K562 (cell line): ENCODE results near the gene PIGX. TPM values are rescaled to one million over a fixed set of nuclear protein-coding genes. Genes with fewer than 3 reads are reported as not detected.

Experiments
- ATAC-seq: fragments of 200-7000 bp; cut with Tn5 transposase; 3 replicates; pipeline ENCODE4 v1.9.1; 2020; ENCODE audit warnings: moderate library complexity
- BruUV-seq: library from RNA; stranded (reverse); fragments of 400-500 nt; replicated peaks from 2 replicates; lab custom pipeline; 2021; lab: Mats Ljungman, UMichigan
- CTCF ChIA-PET: fragments of 300-600 bp; formaldehyde crosslinking; extraction: SDS; loops from one replicate; lab custom pipeline; 2021; ENCODE audit warnings: low intra/inter-chr PET ratio; lab: Yijun Ruan, JAX
- POLR2A ChIA-PET: fragments of 300-600, 350-650 bp; sonication (Branson Sonifier 250); formaldehyde crosslinking; extraction: SDS; loops from one replicate; lab custom pipeline; 2021; ENCODE audit warnings: antibody characterized with exemption, inconsistent platforms; lab: Yijun Ruan, JAX
- DNase-seq, 4 experiments: peaks; one replicate each; pipeline versions ENCODE4 v3.0.0 to v3.0.0-alpha.2; 2011 to 2018; ENCODE audit warnings: low spot score in 3 of 4, mixed read lengths in 3 of 4; ENCODE audit errors: extremely low read depth in 1 of 4
- FAIRE-seq: peaks from 2 replicates; lab custom pipeline; 2011; peaks lifted over from hg19 to GRCh38; lab: Jason Lieb, UNC
- H2AFZ ChIP-seq: 2 replicates; pipeline ENCODE4 v1.6.0; 2011; ENCODE audit warnings: low read depth, low read length, control low read depth, inconsistent platforms
- H3K27ac ChIP-seq: fragments of 200-600 bp; 3 replicates; pipeline ENCODE4 v1.8.0; 2011; ENCODE audit warnings: low read depth, mild to moderate bottlenecking, control low read depth, inconsistent platforms, low read length, moderate library complexity, mixed read lengths; ENCODE audit errors: extremely low read depth
- H3K27me3 ChIP-seq, 2 experiments: fragments of 300-600 bp in 1 of 2; 2 replicates in 1 of 2; 3 replicates in 1 of 2; pipeline versions ENCODE4 v1.6.0 to v1.8.0; 2011; ENCODE audit warnings: inconsistent platforms in 2 of 2, low read length in 2 of 2, mild to moderate bottlenecking in 1 of 2, mixed read lengths in 1 of 2, moderate library complexity in 1 of 2; ENCODE audit not compliant: control insufficient read depth in 2 of 2, insufficient read depth in 2 of 2
- H3K36me3 ChIP-seq: fragments of 300-600 bp; 3 replicates; pipeline ENCODE4 v1.8.0; 2011; ENCODE audit warnings: mild to moderate bottlenecking, low read length, inconsistent platforms; ENCODE audit not compliant: control insufficient read depth, insufficient read depth
- H3K4me1 ChIP-seq, 2 experiments: fragments of 200-600 bp in 1 of 2; replicated peaks in 1 of 2; 2 replicates in 1 of 2; 3 replicates in 1 of 2; pipeline versions ENCODE4 v1.5.1 to v1.8.0; 2011; ENCODE audit warnings: inconsistent platforms in 2 of 2, low read length in 2 of 2, mild to moderate bottlenecking in 1 of 2, mixed read lengths in 1 of 2, moderate library complexity in 1 of 2; ENCODE audit not compliant: control insufficient read depth in 2 of 2, insufficient read depth in 2 of 2
- H3K4me2 ChIP-seq: 2 replicates; pipeline ENCODE4 v1.6.1; 2011; ENCODE audit warnings: low read length, control low read depth, inconsistent platforms, mixed read lengths; ENCODE audit not compliant: insufficient read depth
- H3K4me3 ChIP-seq: fragments of 200-600 bp; sonication (generic), shearing (Covaris generic); 2 replicates; pipeline ENCODE4 v1.5.1; 2016; ENCODE audit warnings: control low read depth, inconsistent platforms
- H3K79me2 ChIP-seq: fragments of 200-600 bp; 3 replicates; pipeline ENCODE4 v1.8.0; 2011; ENCODE audit warnings: low read length, inconsistent platforms; ENCODE audit not compliant: control insufficient read depth, insufficient read depth
- H3K9ac ChIP-seq, 2 experiments: 2 replicates each; pipeline versions ENCODE4 v1.6.0 to v1.6.1; 2011; ENCODE audit warnings: low read depth in 2 of 2, low read length in 2 of 2, control low read depth in 1 of 2, inconsistent platforms in 1 of 2, mild to moderate bottlenecking in 1 of 2, mixed read lengths in 1 of 2; ENCODE audit not compliant: insufficient read depth in 1 of 2
- H3K9me1 ChIP-seq: one replicate; pipeline ENCODE4 v1.6.0; 2011; ENCODE audit warnings: inconsistent platforms, mild to moderate bottlenecking, low read length, moderate library complexity; ENCODE audit not compliant: control insufficient read depth, insufficient read depth
- H3K9me3 ChIP-seq: replicated peaks from 2 replicates; pipeline ENCODE4 v1.5.1; 2011; ENCODE audit warnings: low read depth, low read length, inconsistent platforms; ENCODE audit not compliant: control insufficient read depth, insufficient read depth
- H4K20me1 ChIP-seq: replicated peaks from 2 replicates; pipeline ENCODE4 v1.6.1; 2011; ENCODE audit warnings: low read length, inconsistent platforms, mixed read lengths; ENCODE audit not compliant: control insufficient read depth, insufficient read depth
- ARID4B ChIP-seq: sonication (generic); formaldehyde crosslinking; IDR thresholded peaks from 2 replicates; pipeline ENCODE4 v1.8.0; 2022; ENCODE audit warnings: mild to moderate bottlenecking, missing genetic modification reagents
- KAT7 ChIP-seq: sonication (generic); formaldehyde crosslinking; IDR thresholded peaks from 2 replicates; pipeline ENCODE4 v1.8.0; 2022; ENCODE audit warnings: missing genetic modification reagents, mild to moderate bottlenecking, borderline replicate concordance
- KLF16 ChIP-seq: IDR thresholded peaks from 2 replicates; pipeline ENCODE4 v1.6.1; 2016; ENCODE audit warnings: antibody characterized with exemption
- NR4A1 ChIP-seq, 2 experiments: fragments of 250-450 bp in 1 of 2; fragments of 450-650 bp in 1 of 2; sonication (Bioruptor Pico) in 1 of 2; IDR thresholded peaks; 2 replicates each; pipeline versions ENCODE4 v1.4.0 to v1.6.1; 2016 to 2020; ENCODE audit warnings: mild to moderate bottlenecking in 2 of 2, missing compliant biosample characterization in 1 of 2, missing genetic modification characterization in 1 of 2, moderate library complexity in 1 of 2
- PML ChIP-seq: IDR thresholded peaks from 2 replicates; pipeline ENCODE4 v1.6.1; 2012; ENCODE audit warnings: low read length, inconsistent platforms
- PTTG1 ChIP-seq: fragments of 450-650 bp; IDR thresholded peaks from 2 replicates; pipeline ENCODE4 v1.6.1; 2016; ENCODE audit warnings: low read depth, mild to moderate bottlenecking, missing genetic modification characterization, missing compliant biosample characterization
- SMARCB1 ChIP-seq: IDR thresholded peaks from 2 replicates; pipeline ENCODE4 v1.6.1; 2011; ENCODE audit warnings: improper control_type of control experiment, low read depth; ENCODE audit not compliant: insufficient read length
- WGBS: fragments of 100-300 bp; shearing (Covaris generic); methylation state at CpG from one replicate; pipeline ENCODE4 v1.1.6; 2016; ENCODE audit warnings: low coverage, mixed read lengths; ENCODE audit not compliant: insufficient coverage; ENCODE audit errors: missing lambda C conversion rate; 5-methylcytosine and 5-hydroxymethylcytosine counted together
- in situ Hi-C: fragments of 300-500 bp; cut with MboI; formaldehyde crosslinking; loops from 4 replicates; pipeline ENCODE4 v1.15.0; 2018; ENCODE audit warnings: inconsistent platforms, mixed read lengths
- intact Hi-C: fragments of 100-400 bp; cut with micrococcal nuclease; formaldehyde crosslinking; loops from 2 replicates; pipeline ENCODE4 v1.14.2; 2022
- polyA plus RNA-seq, 8 experiments: library from polyadenylated mRNA; depleted of rRNA in 4 of 8; stranded (reverse) in 5 of 8; unstranded in 3 of 8; fragments of >200 nt; fragmentation: Nextera tagmentation in 2 of 8; fragmentation: Illumina TruSeq in 1 of 8; extraction: Ambion mirVana in 2 of 8; extraction: Trizol in 1 of 8; gene quantifications; 2 replicates each; pipeline versions ENCODE4 v1.2.1 to v1.2.3, GENCODE V29; 2011 to 2014; ENCODE audit warnings: inconsistent platforms in 1 of 8, missing spikeins in 1 of 8
- total RNA-seq, 7 experiments: library from RNA; depleted of rRNA in 6 of 7; stranded (reverse); fragments of >200 nt in 6 of 7; fragmentation: Illumina TruSeq in 2 of 7; extraction: Trizol in 2 of 7; gene quantifications; 2 replicates each; pipeline versions ENCODE4 v1.2.1 to v1.2.3, GENCODE V29; 2011 to 2021; ENCODE audit warnings: low replicate concordance in 1 of 7

PIGX gene
- total and polyA plus RNA-seq, 9 of the 15 experiments (the other 6 are each of a cell fraction or from before 2014, with no cell fraction given): 3.7 to 36.3 (median 26.9) TPM

GRCh38 chr3:196740481-196741248, 28.5 kb downstream of the PIGX start (continued):
- TF ChIP-seq ARID4B (CRISPR knock-in tag): peak; percentile 12; the same call in 1 of the 2 replicates
- TF ChIP-seq, all 486 proteins: peak for 36

GRCh38 chr3:196741249-196741889, 29.2 kb downstream of the PIGX start:
- Histone ChIP-seq H3K79me2 (peaks cover 66% of the 10 kb centered on the region), H3K4me2 (peak overlapping the region; percentile 98), H3K4me3 (peak overlapping the region; percentile 97), H3K27me3 (no peaks in the 10 kb centered on the region), H3K4me1 (peaks cover 0 to 7% of the 10 kb centered on the region in 2 experiments; a peak in 4 of 5 replicates), H3K9ac (peak overlapping the region in 1 of 2 experiments; percentile 96; a peak in 3 of 4 replicates), H2AFZ (no peak overlapping the region), H4K20me1 (no peaks in the 10 kb centered on the region), H3K9me3 (no peaks in the 10 kb centered on the region; the same call in 1 of the 2 replicates), H3K36me3 (peaks cover 18% of the 10 kb centered on the region; the same call in 1 of the 3 replicates), H3K27ac (peak overlapping the region; percentile 96), H3K9me1 (no peaks in the 10 kb centered on the region)
- POLR2A ChIA-PET: interaction anchor here (0.7 to 1.6 kb wide), 6 partner anchors 11 to 200 kb away, joined by 3 to 6 read pairs (median 3); partner anchors contain the start of genes CEP19, FBXO45, PIGX and WDR53
- peak; percentile 40 for FAIRE-seq
- no peak for ATAC-seq
- DNase-seq: peak in 1 of 4 experiments; percentile 16
- intact Hi-C loops: no loop called here
- 3% methylated on average over 5 of the region's 5 CpGs for WGBS
- BruUV-seq: TSS peak; percentile 63
- in situ Hi-C loops: no loop called here
- CTCF ChIA-PET: no interaction called here
- TF ChIP-seq NR4A1 (CRISPR knock-in tag; IDR thresholded peaks at IDR 0.05): no peak
- no peak for TF ChIP-seq NR4A1 (tag; IDR thresholded peaks at IDR 0.05)
- TF ChIP-seq ARID4B (CRISPR knock-in tag): no peak
- no peak for TF ChIP-seq KAT7
- no peak for TF ChIP-seq SMARCB1
- 0 out of 2 replicates have a peak, but pooled peaks have one; percentile 5 for TF ChIP-seq PML
- TF ChIP-seq PTTG1 (tag): no peak
- TF ChIP-seq KLF16: no peak
